Mucosa of gallbladder (tissue), 1 donor: Measurements from ENCODE around the gene CA5B. TPM values are rescaled to one million over a fixed set of nuclear protein-coding genes. Genes with fewer than 3 reads are reported as not detected.
"Not testable (repeated sequence)": the region's sequence is repeated elsewhere in the genome, so short reads cannot be mapped to it uniquely, and the experiment has no call there.

Experiments used
- DNase-seq: peaks from one replicate; pipeline ENCODE4 v3.0.0-alpha.2; 2020; ENCODE audit warnings: low spot score
- total RNA-seq: library from RNA; stranded (reverse); gene quantifications from one replicate; pipeline ENCODE4 v1.2.1, GENCODE V29; 2021
- donor health status: DM: no; HTN: no; CAD: no.

Gene CA5B
- total RNA-seq: 9.4 TPM

GRCh38 chrX:15737959-15738902 lies at the start of gene CA5B:
Gene CA5B (plus strand): TSS chrX:15738270. CDS start chrX:15750024, 11,754 bp downstream.
- DNase-seq: peak; percentile 96

- no peak for DNase-seq
Measured at GRCh38 chrX:15694941-15695451, 43.1 kb upstream of the CA5B start.

- DNase-seq: no peak
Measured at GRCh38 chrX:15696516-15696915, 41.6 kb upstream of the CA5B start.

- DNase-seq: no peak
Measured at GRCh38 chrX:15702488-15703371, 35.3 kb upstream of the CA5B start.

- not testable (repeated sequence) for DNase-seq
Measured at GRCh38 chrX:15703809-15704208, 34.3 kb upstream of the CA5B start.

- DNase-seq: not testable (repeated sequence)
Measured at GRCh38 chrX:15704273-15704672, 33.8 kb upstream of the CA5B start.

GRCh38 chrX:15714529-15714928 lies 23.5 kb upstream of the CA5B start:
- no peak for DNase-seq

- DNase-seq: no peak
Measured at GRCh38 chrX:15718283-15718970, 19.6 kb upstream of the CA5B start.

- no peak for DNase-seq
Measured at GRCh38 chrX:15719324-15719968, 18.6 kb upstream of the CA5B start.

GRCh38 chrX:15721911-15722310 lies 16.2 kb upstream of the CA5B start:
- no peak for DNase-seq

- DNase-seq: no peak
Measured at GRCh38 chrX:15723887-15724517, 14.1 kb upstream of the CA5B start.

- no peak for DNase-seq
Measured at GRCh38 chrX:15724911-15725310, 13.2 kb upstream of the CA5B start.

GRCh38 chrX:15731368-15731767 lies 6.7 kb upstream of the CA5B start:
- DNase-seq: not testable (repeated sequence)

- no peak for DNase-seq
Measured at GRCh38 chrX:15737190-15737958, 696 bp upstream of the CA5B start.

GRCh38 chrX:15739886-15740285 lies 1.8 kb downstream of the CA5B start:
- no peak for DNase-seq

GRCh38 chrX:15744181-15744867 lies 6.3 kb downstream of the CA5B start:
- DNase-seq: no peak

GRCh38 chrX:15745179-15745578 lies 7.1 kb downstream of the CA5B start:
- DNase-seq: no peak

- DNase-seq: not testable (repeated sequence)
Measured at GRCh38 chrX:15746651-15747050, 8.6 kb downstream of the CA5B start.

GRCh38 chrX:15747626-15748173 lies 9.6 kb downstream of the CA5B start:
- no peak for DNase-seq
